Activated CD4-positive, alpha-beta T cell treated with anti-CD3 and anti-CD28 coated beads for 24 hours (primary cell): ENCODE data around the gene GJA4.

ENCODE experiments used
- DNase-seq, 2 donors: peaks; one replicate each; pipeline ENCODE4 v3.0.0-alpha.2; 2020; ENCODE audit warnings: low read depth in 2 of 2

The GJA4 gene

DNA sequence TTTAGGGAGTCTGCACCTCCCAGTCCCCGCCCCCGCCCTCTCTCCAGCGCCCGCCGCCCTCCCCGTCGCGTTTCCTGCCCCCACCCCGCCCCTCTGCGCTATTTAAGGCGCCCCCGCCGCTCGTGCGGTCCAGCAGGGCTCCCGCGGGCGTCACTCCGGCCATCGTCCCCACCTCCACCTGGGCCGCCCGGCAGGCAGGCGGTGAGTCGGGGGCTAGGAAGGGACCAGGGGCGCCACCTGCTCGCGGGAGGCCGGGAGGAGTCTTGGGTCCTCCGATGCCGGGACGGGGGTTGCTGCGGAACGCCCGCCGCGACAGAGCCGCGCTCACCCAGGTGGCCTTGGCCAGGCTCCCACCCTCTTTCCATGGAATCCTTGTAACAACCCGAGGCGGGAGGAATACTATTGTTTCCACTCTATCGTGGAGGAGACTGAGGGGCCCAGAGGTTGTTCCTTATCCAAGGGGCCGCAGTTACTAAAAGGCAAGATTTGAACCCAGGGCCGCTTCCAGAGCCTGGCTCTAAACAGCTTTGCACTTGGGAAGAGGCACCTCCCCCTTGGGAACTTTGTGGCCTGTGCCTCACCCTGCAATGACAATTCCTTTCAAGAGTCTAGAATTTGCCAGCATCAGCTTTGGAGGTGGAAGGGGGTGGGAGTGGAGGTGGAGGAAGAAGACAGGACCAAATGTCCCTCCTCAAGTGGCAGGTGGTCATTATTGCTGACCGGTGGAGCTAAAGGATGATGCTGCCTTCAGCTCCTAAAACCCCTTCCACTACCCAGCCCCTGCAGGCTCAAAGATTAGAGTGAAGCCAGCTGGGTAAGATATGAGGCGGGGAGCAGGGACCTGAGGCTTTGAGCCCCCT lies at the start of gene GJA4:
GJA4 (plus strand) TSS at position 132 of the 860 bp plus-strand sequence. CDS start 1,215 bp downstream, outside the sequence.
- no peak for DNase-seq

DNA sequence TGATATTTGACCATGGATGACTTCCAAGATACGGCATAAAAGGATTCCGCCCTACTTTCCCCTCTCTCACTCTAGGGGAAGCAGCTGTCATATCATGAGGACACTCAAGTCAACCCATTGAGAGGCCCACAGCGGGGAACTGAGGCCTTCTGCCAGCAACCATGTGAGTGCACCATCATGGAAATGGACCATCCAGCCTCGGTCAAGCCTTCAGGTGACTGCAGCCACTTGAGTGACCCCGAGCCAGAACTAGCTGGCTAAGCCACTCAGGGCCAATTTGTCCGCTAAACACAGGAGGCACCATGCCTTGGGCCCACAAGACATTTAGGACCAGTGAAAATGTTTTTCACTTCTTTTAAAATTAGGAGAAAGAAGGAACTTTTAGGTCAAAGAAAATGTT lies 49.0 kb upstream of the GJA4 start:
- no peak for DNase-seq

DNA sequence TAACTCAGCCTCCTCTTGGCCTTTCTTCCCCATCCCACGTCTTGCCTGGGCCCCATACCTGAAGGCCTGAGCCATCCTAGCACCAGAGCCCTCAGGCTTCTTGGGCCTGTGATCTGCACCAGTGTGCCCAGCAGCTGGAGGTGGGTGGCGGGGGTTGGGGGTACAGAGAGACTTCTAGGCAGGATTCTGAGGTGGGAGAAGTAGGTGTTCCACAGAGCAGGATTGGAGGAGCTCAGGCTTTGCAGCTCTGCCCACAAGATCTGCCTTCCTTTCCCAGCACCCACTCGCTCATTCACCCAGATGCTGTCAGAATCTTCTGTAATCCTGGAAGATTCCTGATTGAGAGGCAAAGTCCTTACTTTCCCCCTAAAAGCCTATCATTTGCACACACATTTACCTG lies 47.9 kb upstream of the GJA4 start:
- no peak for DNase-seq

DNA sequence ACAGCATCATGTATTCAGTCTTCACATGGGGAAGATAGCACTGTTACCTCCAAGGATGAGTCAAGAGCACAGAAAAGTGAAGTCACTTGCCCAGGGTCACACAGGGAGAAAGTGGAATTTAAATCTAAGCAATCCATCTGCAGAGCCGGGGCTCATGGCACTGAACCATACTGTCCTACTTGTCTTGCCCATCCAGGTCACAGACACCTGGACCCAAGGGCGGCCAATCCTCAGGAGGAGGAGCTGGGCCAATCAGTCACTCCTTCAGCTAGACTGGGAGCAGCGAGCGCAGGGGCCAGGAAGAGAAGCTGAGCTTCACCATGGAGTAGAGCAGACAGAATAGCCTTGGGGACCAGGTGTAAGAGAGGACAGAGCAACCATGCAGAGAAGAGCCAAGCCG lies 47.1 kb upstream of the GJA4 start:
- no peak for DNase-seq

DNA sequence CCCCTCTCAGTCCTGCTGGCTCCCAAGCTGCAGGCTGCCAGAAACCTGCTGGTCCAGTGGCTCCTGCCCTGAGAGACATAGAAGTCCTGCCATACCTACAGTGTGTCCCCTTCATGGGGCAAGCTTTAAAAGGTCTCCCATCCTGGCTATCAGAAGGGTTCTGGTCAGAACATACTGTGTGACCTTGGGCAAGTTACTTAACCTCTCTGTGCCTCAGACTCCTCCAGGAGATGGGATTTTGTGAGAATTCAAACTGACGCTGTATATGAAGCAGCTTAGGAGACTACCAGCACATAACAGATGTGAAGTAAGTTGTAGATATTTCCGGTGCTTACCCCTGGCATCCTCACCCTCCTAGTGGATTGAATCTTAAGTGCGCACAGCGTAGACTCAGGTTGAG lies 46.7 kb upstream of the GJA4 start:
- DNase-seq = no peak

DNA sequence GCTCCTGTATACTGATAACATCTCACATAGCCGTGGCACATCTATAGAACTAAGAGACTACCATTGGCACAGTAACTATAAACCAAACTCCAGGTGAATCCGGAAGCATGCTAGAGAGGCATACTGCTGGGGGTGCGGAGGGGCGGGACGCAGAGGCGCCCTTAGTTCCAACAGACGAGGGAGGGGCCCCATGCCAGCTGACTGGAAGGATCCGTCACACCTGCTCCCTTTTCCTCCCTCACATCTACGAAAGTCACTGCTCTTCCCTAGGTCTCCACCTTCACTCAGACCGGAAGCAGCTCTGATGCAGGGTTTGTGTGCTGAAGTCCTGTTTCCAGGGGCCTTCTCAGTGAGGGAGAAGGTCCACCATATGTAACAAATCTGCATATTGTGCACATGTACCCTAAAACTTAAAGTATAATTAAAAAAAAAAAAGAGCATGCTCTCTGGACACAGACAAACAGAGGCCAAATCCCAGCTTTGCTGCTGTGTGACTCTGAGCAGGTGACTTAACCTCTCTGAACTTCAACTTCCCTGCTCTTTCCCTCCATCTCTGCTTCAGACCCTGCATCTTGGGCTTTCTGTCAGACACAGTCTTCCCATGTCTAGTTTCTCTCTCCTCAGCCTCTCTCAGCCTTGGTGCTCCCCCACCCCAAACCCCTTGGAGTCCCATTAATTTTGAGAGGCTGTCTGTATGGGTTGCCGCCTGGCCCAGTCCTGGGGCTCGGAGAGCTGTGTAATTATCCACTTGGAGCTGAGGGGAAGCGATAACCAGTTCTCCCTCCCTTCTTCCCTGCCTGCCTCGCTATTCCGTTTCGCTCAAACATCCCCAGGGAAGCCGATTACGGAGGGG lies 45.8 kb upstream of the GJA4 start:
- DNase-seq = no peak

DNA sequence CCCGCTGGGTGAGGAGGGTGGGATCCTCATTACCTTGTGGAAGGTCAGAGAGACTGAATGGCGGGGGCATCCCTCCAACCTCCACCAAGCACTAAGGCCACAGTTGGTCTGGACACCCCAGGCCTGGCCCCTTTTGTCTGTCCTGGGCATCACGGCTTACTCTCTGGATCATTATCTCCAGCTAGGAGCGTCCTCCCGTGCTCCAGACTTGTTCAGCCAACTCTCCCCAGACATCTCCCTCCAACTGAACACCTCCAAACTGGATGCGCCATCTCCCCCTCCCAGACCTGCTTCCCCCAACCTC lies 45.2 kb upstream of the GJA4 start:
- no peak for DNase-seq

DNA sequence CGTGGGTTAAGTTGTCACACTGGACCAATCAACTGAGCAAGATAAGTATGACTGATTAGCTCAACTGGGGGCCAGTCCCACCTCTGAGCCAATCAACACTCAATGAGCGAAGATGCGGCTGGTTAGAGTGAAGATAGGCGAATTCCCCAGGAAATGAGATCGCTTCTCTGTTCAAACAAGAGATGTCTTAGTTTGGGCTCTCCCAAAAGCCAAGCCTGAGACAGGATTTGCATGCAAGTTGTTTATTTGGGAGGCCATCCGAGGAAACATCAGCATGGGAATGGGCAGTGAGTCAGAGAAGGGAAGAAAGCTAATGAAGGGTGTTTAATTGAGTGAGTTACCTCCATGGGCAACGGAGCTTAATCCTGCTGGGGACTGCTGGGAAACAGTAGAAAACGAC lies 42.8 kb upstream of the GJA4 start:
- DNase-seq = no peak

DNA sequence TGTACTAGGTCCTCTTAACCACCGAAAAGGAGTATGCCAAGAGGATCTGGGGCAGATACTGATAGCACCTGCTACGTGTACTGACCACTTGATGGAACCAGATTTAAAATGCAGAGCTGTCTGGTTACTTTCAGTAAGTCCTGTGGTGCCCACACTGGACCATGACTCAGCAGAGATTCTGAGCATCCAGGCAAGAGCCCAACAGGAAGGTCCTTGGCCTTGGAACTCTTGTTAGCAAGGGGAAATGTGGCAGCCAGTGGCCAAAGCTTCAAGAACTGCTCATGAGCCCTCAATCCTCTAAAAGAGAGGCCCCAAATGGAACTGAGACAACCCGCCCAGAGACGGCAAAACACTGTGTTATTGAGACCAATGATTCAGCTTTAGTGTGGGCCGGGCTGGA lies 42.2 kb upstream of the GJA4 start:
- no peak for DNase-seq

DNA sequence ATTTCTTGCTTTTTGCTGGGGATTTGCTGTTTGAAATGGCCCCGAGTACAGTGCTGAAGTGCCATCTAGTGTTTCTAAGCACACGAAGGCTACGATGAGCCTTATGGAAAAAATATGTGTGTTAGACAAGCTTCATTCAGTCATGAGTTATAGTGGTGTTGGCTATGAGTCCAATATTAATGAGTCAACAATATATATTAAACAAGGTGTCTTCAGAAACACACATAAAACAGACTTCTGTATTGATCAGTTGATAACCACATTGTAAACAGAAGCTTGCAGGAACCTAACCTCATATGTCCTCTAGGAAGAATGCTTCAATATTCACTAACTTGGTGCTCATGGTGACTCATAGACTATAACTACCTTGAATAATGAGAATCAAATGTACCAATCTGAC lies 39.6 kb upstream of the GJA4 start:
- DNase-seq = no peak

DNA sequence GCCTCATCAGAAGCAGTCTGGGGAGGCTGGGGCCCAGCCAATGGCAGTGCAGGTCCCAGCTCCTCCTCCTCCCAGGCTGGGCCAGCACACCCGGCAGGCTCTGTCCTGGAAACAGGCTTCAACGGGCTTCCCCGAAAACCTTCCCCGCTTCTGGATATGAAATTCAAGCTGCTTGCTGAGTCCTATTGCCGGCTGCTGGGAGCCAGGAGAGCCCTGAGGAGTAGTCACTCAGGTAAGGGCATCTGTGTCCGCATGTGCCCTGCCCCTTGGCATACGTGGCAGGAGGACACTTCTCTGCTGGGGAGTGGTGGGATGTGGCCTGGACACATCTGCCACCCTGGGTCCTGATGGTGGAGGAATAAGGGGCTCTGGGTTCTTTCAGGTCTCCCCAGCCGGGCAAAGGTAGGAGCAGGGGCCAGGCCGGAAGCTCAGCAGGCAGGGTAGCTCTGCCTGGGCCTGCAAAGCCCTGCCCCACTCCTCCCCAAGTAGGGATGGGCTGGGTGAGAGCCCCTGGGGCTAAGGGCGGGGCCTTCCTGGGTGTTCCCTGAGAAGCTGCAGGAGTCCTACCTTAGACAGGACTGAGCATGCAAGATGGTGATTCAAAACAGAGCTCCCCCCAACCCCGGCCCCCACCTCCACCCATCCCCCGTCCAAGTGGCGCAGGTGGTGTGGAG lies 37.7 kb upstream of the GJA4 start, which contains the start of gene GJB5:
GJB5 (plus strand) TSS at position 84 of the 674 bp plus-strand sequence. CDS start 2,284 bp downstream, outside the sequence.
- DNase-seq = no peak

DNA sequence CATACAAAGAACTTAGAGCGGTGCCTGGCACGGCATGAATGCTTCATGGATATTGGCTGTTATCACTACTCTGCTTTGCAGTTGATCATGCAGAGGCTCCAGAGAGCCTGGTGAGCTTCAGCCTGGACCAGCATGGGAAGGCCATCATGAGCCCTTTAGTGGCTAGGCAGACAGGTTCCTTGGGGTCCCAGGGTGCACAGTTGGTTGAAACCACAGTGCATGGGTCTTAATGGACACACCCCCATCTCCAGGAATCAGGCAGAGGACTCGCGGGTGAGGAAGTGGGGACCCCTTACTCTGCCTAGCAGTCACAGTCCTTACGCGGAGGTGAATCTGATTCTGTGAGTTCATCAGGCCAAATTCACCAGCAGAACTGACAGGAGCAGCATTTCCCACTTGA lies 36.8 kb upstream of the GJA4 start:
- no peak for DNase-seq

DNA sequence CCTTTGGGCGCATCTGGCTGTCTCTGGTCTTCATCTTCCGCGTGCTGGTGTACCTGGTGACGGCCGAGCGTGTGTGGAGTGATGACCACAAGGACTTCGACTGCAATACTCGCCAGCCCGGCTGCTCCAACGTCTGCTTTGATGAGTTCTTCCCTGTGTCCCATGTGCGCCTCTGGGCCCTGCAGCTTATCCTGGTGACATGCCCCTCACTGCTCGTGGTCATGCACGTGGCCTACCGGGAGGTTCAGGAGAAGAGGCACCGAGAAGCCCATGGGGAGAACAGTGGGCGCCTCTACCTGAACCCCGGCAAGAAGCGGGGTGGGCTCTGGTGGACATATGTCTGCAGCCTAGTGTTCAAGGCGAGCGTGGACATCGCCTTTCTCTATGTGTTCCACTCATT lies 35.4 kb upstream of the GJA4 start:
- no peak for DNase-seq

DNA sequence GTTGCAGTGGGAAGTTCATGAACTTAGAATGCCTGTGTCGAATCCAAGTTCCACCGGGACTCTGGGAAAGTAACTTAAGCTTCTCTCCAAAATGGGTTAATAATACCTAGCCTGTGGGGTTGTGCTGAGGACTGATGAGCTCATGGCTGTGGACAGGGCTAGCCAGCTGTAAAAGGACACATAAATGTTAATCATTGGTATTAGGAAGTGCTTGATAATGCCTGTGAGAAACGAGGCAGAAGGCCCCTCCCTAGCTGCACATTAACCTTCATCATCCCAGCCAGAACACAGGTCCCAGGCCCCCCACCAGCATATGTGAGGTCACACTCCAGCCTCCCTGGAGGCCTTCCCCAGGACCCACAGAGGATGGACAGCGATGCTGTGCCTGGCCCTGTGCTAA lies 34.0 kb upstream of the GJA4 start:
- no peak for DNase-seq

DNA sequence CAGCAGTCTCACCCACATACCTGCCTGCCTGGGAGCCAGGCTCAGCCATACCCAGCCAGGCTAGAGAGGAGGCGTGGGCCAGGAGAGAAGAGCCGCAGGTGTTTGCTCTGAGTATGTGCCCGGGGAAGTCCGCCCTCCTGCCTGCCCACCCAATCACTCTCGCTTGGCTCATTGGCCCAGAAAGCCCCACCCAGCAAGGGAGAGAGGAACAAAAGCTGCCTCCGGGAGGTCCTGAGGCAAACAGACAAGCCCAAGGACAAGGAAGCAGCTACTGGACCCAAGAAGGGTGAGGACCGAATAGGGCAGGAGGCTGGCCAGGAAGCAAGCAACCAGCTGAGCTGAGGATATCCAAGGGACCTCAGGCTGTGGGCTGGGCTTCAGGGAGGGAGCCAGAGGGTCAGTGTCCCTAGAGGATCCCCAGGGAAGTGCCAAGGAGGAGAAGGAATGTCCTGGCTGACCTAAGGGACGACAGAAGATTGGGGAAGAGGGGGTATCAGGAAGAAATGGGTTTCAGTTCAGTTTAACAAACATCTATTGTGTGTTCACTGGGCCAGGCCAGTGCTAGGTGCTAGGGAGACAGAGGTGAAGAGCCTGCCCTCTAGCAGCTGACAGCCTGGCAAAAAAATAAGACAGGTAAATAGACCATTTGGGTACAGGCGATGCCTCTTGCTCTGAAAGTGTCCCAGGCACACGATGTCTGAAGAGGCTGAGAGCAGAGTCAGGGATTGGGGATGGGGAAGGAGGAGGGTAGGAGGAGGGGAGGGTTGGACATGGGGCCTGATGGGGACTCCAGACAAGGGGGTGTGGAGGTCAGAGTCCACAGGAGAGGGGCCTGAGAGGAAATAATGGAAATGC lies 33.1 kb upstream of the GJA4 start, which contains the start of gene GJB4:
GJB4 (plus strand) TSS at position 238 of the 855 bp plus-strand sequence. CDS start 1,515 bp downstream, outside the sequence.
- no peak for DNase-seq

DNA sequence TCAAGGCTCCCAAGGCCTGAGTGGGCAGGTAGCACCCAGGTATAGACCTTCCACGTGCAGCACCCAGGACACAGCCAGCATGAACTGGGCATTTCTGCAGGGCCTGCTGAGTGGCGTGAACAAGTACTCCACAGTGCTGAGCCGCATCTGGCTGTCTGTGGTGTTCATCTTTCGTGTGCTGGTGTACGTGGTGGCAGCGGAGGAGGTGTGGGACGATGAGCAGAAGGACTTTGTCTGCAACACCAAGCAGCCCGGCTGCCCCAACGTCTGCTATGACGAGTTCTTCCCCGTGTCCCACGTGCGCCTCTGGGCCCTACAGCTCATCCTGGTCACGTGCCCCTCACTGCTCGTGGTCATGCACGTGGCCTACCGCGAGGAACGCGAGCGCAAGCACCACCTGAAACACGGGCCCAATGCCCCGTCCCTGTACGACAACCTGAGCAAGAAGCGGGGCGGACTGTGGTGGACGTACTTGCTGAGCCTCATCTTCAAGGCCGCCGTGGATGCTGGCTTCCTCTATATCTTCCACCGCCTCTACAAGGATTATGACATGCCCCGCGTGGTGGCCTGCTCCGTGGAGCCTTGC lies 31.5 kb upstream of the GJA4 start:
- DNase-seq = no peak

DNA sequence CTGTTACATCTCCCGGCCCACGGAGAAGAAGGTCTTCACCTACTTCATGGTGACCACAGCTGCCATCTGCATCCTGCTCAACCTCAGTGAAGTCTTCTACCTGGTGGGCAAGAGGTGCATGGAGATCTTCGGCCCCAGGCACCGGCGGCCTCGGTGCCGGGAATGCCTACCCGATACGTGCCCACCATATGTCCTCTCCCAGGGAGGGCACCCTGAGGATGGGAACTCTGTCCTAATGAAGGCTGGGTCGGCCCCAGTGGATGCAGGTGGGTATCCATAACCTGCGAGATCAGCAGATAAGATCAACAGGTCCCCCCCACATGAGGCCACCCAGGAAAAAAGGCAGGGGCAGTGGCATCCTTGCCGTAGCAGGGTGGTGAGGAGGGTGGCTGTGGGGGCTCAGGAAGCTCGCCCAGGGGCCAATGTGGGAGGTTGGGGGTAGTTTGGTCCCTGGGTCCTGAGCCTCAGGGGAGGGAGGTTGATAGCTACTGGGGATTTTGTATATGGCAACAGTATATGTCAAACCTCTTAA lies 31.0 kb upstream of the GJA4 start:
- no peak for DNase-seq

DNA sequence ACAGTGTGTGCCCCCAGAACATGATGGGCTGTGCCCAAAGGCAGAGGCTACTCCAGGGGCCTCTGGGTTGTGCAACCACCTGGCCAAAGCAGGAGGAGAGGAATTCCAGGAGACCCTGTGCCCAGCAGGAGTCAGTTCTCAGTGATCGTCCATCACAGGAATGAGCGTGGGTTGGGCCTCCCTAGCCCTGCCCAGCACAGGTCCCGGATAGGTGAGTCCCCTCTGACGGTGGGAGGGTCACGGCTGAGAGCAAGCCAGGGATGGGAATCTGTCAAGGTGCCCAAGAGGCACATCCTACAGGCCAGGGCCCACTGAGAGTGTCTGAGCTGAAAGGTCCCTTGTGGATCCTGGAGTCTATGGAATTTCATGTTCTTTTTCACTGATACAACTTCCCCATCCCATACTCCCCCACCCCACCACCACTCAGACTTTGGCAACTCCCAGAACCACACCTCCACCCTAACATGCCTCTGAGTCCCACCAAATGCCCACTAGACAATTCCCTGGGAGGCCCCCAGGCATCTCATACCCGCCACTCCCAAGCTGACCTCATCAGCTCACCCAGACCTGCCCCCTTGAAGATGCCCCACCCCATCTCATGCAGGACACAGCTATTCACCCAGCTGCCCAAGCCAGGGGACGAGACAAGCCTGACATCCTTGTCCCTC lies 30.2 kb upstream of the GJA4 start:
- no peak for DNase-seq

DNA sequence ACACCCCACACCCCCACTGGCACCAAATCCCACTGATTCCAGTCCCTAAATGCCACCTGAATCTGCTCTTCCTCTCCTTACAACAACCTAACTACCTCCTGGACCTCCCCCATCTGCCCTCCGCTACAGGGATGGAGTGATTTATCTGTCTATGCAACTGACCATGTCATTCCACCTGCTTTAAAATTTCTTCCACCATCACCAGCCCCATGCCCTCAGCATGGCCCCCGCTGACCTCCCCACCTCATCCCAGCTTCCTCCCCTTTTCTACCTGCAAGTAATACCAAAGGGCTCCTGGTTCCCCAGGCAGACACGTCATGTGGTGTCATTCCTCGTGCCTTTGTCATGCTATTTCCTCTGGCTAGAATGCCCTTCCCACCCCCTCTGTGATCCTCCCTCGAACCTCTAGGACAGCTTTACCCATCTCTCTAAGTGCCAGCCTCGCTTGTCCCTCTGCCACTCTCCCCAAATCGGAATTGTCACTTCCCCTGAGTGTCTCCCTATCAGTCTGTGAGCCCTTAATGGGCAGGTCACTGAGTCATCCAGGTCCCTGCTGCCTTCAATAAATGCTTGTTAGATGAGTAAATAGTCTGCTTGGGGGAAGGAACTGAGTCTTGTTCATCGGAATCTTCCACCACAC lies 29.5 kb upstream of the GJA4 start:
- no peak for DNase-seq

DNA sequence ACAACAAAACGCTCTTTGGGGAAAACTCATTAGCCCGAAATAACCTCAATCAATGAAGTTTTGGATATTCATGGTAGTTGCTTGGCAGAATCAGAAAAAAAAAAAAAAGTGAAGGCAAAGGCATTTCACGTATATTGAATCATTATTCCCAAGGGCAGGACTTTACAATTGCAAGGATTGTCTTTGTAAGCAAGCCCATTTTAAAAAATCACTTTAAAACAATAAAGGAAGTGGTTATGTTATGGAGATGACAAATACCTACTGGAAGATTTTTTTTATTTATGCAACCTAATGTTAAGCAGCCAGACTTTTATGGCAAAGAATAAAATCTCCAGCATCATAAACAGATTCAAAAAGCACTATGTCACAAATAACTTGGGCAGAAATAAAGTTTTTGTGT lies 23.9 kb upstream of the GJA4 start:
- no peak for DNase-seq
